ENCODE data around the gene HTD2. TPM values are rescaled to one million over a fixed set of nuclear protein-coding genes. Genes with fewer than 3 reads are reported as not detected.
"Not testable (repeated sequence)": the region's sequence is repeated elsewhere in the genome, so short reads cannot be mapped to it uniquely, and the experiment has no call there.

The HTD2 gene
- polyA plus RNA-seq, 3 donors = 11.7 to 12.4 (median 12.2) TPM

GRCh38 chr3:58329150-58329921, 23.0 kb downstream of the HTD2 start:
- DNase-seq = no peak

- DNase-seq = no peak
These were observed 23.6 kb downstream of the HTD2 start for GRCh38 chr3:58329922-58330413.

GRCh38 chr3:58331593-58332152, 25.4 kb downstream of the HTD2 start:
- DNase-seq = no peak

GRCh38 chr3:58332575-58333188, 26.4 kb downstream of the HTD2 start, which contains the start of gene PXK:
Gene PXK (plus strand): TSS chr3:58332892. CDS start chr3:58332989, 97 bp downstream.
- peak; percentile 83 for DNase-seq

DNA sequence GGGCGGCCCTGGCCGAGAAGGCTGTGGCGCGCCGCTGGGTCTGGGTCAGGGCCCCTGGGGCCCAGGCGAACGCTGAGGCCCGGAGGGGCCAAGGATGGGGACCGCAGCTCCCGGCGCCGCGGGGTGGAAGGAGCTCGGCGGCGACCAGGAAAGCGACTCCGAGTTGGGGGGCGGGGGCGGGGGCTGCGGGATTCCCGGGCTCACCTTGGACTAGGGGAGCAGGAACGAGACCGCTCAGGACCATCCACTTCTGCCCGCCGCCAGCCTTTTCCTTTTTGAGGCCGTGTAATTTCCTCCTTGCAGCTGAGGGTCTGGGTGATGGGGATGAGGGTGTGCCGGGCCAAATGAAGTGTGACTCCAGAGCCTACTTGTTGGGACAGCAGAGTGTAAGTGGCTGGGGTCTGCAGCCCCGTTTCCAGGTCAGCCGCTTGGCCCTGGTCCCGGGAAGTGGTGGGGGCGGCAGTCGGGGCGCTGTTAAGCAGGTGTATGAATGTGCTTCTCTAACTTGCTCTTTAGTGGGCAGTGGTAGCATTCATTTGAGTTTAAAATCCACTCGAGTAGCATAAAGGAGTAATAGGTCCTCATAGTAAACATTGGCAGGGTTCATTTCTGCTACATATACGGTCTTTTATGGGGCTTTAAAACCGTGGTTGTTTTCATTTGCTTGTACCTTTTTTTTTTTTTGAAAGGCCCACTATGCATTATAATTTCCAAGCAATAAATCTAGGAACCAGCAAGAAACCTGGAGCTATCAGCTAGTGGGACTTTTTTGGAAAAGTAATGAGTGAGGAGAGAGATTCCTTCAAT, 27.1 kb downstream of the HTD2 start:
- no peak for DNase-seq

GRCh38 chr3:58334013-58334321, 27.6 kb downstream of the HTD2 start:
- DNase-seq = no peak

GRCh38 chr3:58334506-58334884, 28.2 kb downstream of the HTD2 start:
- DNase-seq = no peak

GRCh38 chr3:58335652-58335947, 29.3 kb downstream of the HTD2 start:
- no peak for DNase-seq

DNA sequence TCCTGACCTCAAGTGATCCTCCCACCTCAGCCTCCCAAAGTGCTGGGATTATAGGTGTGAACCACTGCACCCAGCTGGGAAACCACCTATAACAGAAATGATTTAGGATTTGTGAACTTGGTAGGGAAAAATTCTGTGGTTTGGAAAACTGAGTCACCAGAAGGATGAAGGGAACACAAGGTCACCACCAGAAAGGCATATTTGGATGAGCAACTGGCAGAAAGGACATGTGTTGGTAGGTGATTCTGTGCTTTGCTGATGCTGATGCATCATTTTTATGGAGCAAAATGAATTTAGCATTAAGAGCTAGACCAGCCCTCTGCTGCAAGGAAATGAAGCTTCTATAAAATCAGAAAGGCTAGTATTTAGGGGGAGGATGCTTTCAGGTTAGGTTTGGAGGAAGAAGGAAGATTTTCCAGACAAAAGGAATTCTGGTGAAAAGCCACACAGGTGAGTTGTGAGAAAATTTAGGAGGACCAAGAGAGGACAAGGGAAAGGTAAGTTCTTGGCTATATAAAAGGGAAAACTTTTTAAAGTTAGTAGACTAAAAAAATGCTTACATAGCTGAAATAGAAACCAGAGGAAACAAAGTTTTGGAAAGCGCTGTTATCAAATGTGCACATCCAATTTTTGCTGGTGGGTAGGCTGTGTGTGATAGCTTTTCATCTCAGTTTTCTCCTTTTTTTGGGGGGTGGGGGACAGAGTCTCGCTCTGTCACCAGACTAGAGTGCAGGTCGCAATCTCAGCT, 30.0 kb downstream of the HTD2 start:
- no peak for DNase-seq

DNA sequence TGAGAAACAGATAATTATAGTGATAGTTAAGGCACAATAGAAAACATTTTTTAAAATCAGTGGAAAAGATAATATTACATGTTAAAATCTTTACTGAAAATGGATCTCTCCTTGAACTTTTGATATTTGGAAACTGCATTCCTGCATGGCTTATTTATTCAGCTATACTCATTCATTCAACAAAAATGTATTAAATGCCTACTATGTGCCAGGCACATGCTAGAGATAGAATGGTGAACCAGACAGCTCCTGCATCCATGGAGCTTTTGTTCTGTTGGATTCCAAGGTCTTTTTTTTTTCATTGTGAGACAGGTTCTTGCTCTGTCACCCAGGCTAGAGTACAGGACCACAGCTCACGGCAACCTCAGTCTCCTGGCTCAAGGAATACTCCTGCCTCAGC, 30.9 kb downstream of the HTD2 start:
- no peak for DNase-seq

DNA sequence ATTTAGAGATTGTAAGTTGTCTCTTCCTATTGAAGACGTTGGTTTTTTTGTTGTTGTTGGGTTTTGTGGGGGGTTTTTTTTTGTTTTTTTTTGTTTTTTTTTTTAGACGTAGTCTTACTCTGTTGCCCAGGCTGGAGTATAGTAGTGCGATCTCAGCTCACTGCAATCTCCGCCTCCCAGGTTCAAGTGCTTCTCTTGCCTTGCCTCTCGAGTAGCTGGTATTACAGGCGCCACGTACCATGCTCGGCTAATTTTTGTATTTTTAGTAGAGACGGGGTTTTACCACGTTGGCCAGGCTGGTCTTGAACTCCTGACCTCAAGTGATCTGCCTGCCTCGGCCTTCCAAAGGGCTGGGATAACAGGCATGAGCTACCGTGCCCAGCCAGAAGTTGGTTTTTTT, 32.8 kb downstream of the HTD2 start:
- DNase-seq = not testable (repeated sequence)

DNA sequence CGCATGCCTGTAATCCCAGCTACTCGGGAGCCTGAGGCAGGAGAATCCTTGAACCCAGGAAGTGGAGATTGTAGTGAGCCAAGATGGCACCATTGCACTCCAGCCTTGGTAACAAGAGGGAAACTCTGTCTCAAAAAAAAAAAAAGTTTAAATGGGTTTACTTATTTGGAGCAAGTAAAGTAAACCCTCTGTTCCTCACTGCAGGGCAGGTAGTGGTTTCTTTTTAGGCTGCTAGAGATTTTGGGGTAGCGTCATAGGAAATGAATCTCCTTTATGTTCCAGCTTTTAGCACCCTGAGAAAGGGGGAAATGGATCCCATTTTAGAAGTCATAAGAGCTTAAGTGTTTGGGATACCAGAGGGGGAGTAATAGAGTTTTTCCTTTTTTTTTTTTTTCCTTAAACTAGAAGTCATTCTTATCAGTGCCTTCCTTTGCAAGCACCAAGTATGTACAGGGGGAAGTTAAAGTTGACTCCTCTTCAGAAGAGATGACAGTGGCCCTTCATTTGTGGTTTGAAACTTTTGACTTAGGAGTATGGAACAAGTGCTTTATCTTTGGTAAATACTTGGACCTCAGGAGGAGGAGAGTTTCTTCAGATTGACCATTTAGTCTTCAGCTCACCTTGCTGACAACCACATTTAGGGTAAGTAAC, 34.4 kb downstream of the HTD2 start:
- no peak for DNase-seq

- DNase-seq = no peak
These were observed 35.1 kb downstream of the HTD2 start for GRCh38 chr3:58341376-58341775.

DNA sequence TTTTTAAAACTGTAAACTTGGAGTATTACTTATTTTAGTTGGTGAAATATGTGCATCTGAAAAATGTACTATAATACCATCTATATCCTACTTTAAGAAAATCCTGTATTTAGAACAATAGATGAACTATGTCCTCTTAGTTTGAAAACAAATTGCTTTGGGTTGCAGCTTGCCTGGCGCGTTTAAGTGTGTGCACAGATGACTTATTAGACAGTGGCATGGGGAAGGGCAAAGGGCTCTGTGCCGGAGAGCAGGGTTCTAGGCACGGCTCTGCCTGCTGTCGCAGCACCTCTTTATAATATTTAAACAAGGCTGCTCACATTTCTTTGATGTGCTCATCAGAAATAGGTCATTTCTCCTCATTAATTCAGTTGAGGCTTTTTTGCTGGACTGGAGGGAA, 36.4 kb downstream of the HTD2 start:
- DNase-seq = no peak

- no peak for DNase-seq
These were observed 39.1 kb downstream of the HTD2 start for GRCh38 chr3:58345457-58345856.

- no peak for DNase-seq
These were observed 40.0 kb downstream of the HTD2 start for GRCh38 chr3:58346368-58346767.

GRCh38 chr3:58347984-58348383, 41.7 kb downstream of the HTD2 start:
- DNase-seq = no peak

DNA sequence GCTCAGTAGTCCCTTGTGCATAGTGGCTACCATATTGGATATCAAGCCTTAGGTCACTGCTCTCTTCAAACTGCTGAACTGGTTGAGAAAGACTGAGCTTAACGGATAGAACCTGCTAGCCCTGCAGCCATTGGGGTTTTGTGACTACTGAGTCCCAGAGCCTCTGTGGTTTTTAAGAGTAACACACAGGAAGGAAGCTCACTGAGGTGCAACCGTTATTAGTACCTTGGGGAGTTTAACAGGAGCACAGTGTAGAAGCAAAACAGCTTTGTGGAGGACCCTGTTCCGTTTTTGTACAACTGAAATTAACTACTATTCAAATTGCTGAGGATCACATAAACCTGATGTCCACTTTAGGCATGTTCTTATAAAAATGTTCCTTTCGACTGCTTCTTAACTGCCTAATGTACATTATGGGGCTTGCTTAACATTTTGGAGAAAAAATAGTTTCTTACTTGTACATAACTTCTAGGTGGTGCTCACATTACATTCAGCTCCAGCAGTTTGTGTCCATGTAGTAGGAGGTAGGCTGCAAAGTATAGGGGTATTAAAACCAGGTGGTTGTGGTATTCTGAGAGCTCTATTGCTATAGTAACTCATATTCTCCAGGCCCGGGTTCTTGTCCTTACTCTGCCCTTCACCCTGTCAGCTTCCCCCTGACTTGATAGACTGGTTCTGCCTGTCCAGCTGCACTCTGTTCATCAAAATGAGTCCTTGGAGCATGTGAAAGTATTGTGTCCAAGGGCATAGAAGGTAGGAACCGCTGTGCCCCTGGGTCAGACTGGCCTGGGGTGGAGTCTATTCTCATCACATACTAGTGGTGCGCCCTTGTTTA, 43.7 kb downstream of the HTD2 start:
- no peak for DNase-seq

DNA sequence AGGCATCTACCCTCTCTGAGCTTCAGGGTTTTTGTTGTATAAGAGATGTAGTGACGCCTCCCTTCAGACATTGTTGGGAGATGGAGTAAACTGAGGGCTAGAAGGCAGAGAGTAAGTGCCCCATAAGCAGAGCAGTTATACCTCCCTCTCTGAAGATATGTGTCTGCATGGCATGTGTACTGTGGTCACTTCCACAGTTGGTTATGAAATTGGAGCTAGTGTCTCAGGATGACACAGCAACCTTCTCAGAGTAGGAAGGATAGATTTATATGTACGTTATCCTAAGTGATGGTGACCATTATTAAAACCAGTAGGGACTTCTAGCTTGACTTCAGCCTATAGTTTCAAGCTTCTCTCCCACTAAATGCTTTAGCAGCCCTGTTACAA, 44.3 kb downstream of the HTD2 start:
- DNase-seq = no peak

DNA sequence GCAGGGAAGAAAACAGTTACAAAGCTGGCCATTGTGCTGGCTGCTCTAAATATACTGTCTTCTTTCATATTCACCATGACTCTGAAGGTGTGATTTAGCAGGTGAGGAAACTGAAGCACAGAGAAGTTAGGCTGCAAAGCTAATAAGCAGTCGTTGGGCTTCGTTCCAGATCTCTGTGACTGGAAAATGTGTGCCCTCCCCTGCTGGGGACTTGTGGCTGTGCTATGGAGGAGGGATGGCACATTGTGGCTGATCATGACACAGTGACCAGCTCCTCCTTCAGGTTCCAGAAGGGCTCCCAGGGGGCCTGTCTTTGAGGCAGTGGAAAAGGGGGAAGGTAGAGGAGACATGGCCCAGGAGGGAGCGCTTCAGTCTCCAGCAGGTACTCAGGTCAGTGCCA, 45.6 kb downstream of the HTD2 start:
- DNase-seq = no peak

GRCh38 chr3:58352626-58353025, 46.3 kb downstream of the HTD2 start:
- DNase-seq = no peak
